Osteoblast (primary cell): ENCODE measurements around the gene PPP2R3B. TPM values are rescaled to one million over a fixed set of nuclear protein-coding genes. Genes with fewer than 3 reads are reported as not detected.

Experiments
- DNase-seq: peaks from one replicate; pipeline ENCODE4 v3.0.0; 2011; ENCODE audit warnings: low spot score, mixed read lengths; ENCODE audit not compliant: insufficient read length; ENCODE audit errors: missing footprints
- H2AFZ ChIP-seq: 2 replicates; pipeline ENCODE4 v1.6.0; 2011; ENCODE audit warnings: mild to moderate bottlenecking, low read length
- H3K27ac ChIP-seq: 2 replicates; pipeline ENCODE4 v1.5.1; 2011; ENCODE audit warnings: mild to moderate bottlenecking, low read depth, low read length, moderate library complexity
- H3K27me3 ChIP-seq: 2 replicates; pipeline ENCODE4 v1.6.0; 2012; ENCODE audit warnings: mild to moderate bottlenecking, control low read depth, inconsistent platforms, low read length, moderate library complexity; ENCODE audit not compliant: insufficient read depth
- H3K36me3 ChIP-seq: 2 replicates; pipeline ENCODE4 v1.5.1; 2011; ENCODE audit warnings: mild to moderate bottlenecking, low read length, control low read depth, moderate library complexity; ENCODE audit not compliant: insufficient read depth
- H3K4me1 ChIP-seq: 2 replicates; pipeline ENCODE4 v1.5.1; 2011; ENCODE audit warnings: mild to moderate bottlenecking, low read length, control low read depth, moderate library complexity; ENCODE audit not compliant: insufficient read depth
- H3K4me2 ChIP-seq: 2 replicates; pipeline ENCODE4 v1.6.0; 2011; ENCODE audit warnings: mild to moderate bottlenecking, low read length; ENCODE audit not compliant: insufficient read depth
- H3K4me3 ChIP-seq: fragments of 200-600 bp; sonication (generic); 3 replicates; pipeline ENCODE4 v1.5.1; 2012; ENCODE audit warnings: mild to moderate bottlenecking, low read length, inconsistent platforms; ENCODE audit not compliant: insufficient read depth
- H3K79me2 ChIP-seq: 2 replicates; pipeline ENCODE4 v1.6.0; 2012; ENCODE audit warnings: mild to moderate bottlenecking, low read length, control low read depth, inconsistent platforms; ENCODE audit not compliant: insufficient read depth
- H3K9me3 ChIP-seq: 2 replicates; pipeline ENCODE4 v1.5.1; 2011; ENCODE audit warnings: low read depth, low read length, control low read depth
- H4K20me1 ChIP-seq: 2 replicates; pipeline ENCODE4 v1.6.0; 2012; ENCODE audit warnings: mild to moderate bottlenecking, low read length, control low read depth; ENCODE audit not compliant: insufficient read depth
- CTCF ChIP-seq: IDR thresholded peaks from 2 replicates; pipeline ENCODE4 v1.5.1; 2011; ENCODE audit warnings: mild to moderate bottlenecking, low read depth, low read length, moderate library complexity; ENCODE audit errors: extremely low read depth
- total RNA-seq: library from RNA; depleted of rRNA; stranded (reverse); fragments of >200 nt; gene quantifications from 2 replicates; pipeline ENCODE4 v1.2.3, GENCODE V29; 2012

PPP2R3B gene
- total RNA-seq, 1 donor: 13.4 TPM

DNA sequence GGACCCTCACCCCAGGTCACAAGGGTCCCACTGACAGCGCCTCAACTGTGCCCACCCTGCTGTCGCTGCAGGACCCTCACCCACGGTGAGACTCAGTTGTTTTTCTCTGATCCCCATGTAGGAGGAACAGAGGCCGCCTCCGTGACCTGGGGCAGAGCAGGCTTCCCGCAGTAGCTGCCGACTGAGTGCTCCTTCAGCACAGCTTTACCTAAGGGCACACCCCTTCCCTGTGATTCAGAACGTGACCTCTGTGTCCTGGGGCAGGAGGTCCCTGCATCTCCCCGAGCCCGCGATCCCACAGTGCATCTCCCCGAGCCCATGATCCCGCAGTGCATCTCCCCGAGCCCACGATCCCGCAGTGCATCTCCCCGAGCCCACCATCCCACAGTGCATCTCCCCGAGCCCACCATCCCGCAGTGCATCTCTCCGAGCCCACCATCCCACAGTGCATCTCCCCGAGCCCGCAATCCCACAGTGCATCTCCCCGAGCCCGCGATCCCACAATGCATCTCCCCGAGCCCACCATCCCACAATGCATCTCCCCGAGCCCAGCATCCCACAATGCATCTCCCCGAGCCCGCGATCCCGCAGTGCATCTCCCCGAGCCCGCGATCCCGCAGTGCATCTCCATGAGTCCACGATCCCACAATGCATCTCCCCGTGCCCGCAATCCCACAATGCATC, 23.6 kb downstream of the PPP2R3B start:
- Histone ChIP-seq H3K4me3 (no peak overlapping the region), H4K20me1 (no peaks in the 10 kb centered on the region), H3K9me3 (no peaks in the 10 kb centered on the region), H3K27ac (no peak overlapping the region), H3K4me2 (no peak overlapping the region), H3K4me1 (no peaks in the 10 kb centered on the region), H3K79me2 (peaks cover 2% of the 10 kb centered on the region), H3K36me3 (no peaks in the 10 kb centered on the region), H3K27me3 (no peaks in the 10 kb centered on the region), H2AFZ (no peak overlapping the region)
- DNase-seq: no peak
- TF ChIP-seq CTCF: no peak

GRCh38 chrX:362351-362750, 24.4 kb downstream of the PPP2R3B start:
- Histone ChIP-seq H3K27me3 (no peaks in the 10 kb centered on the region), H3K79me2 (peaks cover 2% of the 10 kb centered on the region), H3K9me3 (no peaks in the 10 kb centered on the region), H2AFZ (no peak overlapping the region), H3K4me2 (no peak overlapping the region), H3K36me3 (no peaks in the 10 kb centered on the region), H3K4me3 (no peak overlapping the region), H3K4me1 (no peaks in the 10 kb centered on the region), H4K20me1 (no peaks in the 10 kb centered on the region), H3K27ac (no peak overlapping the region)
- no peak for DNase-seq
- TF ChIP-seq CTCF: no peak

DNA sequence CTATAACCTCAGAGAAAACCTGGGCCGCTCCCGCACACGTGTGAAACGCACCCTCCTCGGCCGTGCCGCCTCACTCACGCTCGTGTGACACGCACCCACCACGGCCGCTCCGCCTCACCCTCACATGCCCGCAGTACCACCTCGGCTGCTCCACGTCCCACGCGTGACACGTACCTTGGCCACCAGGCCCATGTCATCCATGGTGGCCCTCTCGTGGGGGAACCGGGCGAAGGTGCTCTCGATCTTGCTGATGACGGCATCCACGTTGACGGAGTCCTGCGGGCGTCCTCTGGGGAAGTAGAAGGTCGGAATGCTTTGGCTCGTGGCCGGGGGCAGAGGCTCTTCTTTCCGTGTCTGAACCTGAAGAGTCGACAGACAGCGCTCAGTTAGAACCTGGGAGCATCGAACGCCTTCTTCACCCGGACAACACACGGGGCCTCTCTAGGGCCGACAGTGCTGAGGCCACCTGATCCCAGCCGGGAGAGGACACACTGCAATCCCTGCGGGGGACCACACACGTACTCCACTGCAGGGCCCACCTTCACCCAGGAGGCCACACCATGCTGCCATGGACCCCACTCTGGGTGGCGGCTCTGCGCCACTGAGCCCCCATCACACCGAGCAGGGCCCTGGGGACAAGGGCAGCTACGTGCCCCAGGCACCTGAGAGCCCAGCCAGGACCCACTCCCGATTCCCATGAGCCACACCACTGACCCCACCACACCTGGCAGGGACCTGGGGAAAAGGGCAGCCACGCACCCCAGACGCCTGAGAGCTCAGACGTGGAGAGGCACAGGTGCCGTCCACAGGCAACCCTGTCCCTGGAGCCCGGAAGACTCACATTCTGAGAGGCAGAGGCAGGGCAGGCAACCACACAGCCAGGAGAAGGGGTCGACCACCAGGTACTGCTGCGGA, 25.2 kb downstream of the PPP2R3B start:
- Histone ChIP-seq H3K27ac (no peak overlapping the region), H3K9me3 (no peaks in the 10 kb centered on the region), H3K27me3 (no peaks in the 10 kb centered on the region), H4K20me1 (no peaks in the 10 kb centered on the region), H3K4me2 (no peak overlapping the region), H3K79me2 (peaks cover 2% of the 10 kb centered on the region), H3K36me3 (no peaks in the 10 kb centered on the region), H3K4me1 (no peaks in the 10 kb centered on the region), H2AFZ (no peak overlapping the region), H3K4me3 (no peak overlapping the region)
- TF ChIP-seq CTCF: no peak
- DNase-seq: no peak
